ENCODE measurements around the gene INTS7. TPM values are rescaled to one million over a fixed set of nuclear protein-coding genes. Genes with fewer than 3 reads are reported as not detected.
"Not testable (repeated sequence)": the region's sequence is repeated elsewhere in the genome, so short reads cannot be mapped to it uniquely, and the experiment has no call there.

Gene INTS7
- polyA plus RNA-seq, 3 donors: 2.9 to 5.6 (median 4.4) TPM

DNA sequence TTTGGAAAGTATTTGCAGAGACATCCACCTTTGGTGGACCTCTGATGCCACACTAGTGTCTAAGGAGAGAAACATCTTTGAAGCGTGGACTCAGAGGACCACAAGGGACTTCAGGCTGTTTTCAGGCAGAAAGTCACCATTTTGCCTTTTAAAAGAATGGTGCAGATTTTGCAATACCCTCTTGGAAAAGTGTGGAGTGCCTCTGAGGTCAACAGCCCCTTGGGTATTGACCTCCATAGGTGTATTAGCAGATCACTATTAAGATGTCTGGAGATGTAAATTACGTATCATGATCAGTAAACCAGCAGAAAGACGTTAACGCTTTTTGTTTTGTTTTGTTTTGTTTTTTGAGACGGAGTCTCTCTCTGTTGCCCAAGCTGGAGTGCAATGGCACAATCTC is 87.0 kb downstream of the INTS7 start:
- WGBS, 3 donors: 96 to 97% (median 97%) methylated on average over 5 of the region's 5 CpGs
- no peak overlapping the region for H3K27ac ChIP-seq (ENCODE audit: low read depth, low read length)

DNA sequence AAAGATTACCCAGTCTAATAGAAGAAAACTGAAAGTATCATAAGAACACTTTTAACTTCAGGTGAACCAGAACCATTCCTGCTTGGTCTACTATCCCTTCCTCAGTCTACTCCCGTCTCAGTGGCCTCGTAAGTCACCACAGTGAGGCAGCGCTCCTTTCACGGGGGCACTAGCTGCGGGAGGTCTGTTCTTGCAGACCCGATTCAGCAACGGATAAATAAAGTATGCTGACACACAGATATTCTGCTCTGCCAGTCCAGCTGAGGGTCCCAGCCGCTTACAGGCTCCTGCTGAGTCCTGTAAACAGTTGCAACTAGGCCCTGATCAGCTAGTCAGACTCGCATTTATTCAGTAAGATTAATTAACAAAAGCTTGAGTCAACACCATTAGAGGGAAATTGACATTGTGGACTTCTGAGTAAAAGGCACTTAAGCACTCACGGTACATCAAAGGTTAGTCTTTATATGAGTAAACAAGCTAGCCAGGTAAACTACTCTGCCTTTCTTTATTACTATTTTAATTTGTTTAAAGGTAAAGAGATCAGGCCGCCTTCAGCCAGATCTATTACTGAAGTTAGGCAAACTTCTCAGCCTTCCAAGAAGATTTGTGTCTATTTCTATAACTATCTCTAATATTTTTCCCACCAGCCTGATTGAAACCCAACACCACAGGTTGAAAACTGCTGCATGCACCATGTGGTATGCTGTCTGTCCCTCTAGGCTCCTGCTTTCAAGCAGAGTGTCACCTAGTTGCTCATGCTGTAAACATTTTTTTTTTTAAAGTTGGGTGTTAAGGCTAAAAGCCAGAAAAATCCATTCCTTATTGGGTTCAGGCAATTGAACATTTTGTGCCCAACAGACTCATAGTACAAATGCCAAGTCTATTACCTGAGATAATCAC is 87.7 kb downstream of the INTS7 start:
- 65 to 86% (median 82%) methylated on average over 11 of the region's 11 CpGs for WGBS, 3 donors

DNA sequence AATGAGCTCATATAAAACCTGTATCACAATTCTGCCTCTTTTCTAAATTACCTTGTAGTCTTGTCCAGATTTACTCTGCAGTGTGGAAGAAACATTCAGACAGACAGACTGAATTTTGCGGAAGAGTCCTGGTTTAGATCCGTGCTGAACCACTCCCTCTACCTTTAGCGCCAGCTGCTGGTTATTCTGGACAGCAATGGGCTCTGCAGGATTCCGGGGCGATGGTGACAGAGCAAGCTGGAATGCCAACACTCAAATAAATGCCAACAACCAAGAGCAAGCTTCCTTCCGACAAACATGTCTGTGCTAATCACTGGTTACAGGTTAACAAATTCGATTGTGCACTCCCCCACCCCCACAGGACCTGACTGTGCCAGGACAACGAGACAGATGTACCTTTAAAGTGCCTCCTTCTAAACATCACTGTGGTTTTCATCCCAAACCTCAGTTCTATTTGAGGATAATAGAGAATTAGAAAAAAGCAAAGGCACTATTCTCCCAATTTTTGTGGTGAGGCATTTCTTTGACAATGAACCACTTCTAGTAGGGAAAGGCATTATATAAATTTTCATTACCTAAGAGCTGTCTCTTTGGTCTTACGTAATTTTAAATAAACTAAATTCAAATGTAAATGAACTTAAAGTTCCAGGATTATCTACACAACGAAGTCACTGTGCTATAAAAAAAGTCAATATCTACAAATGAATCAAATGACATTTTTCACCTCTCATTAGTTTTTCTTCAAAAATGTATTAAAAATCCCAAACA is 90.4 kb downstream of the INTS7 start:
- H3K27ac ChIP-seq (ENCODE audit: low read depth, low read length): no peak overlapping the region
- WGBS, 3 donors: 31 to 90% (median 76%) methylated on average over 10 of the region's 10 CpGs

More for the DNA sequence above, 87.7 kb downstream of the INTS7 start:
- no peak overlapping the region for H3K27ac ChIP-seq (ENCODE audit: low read depth, low read length)

DNA sequence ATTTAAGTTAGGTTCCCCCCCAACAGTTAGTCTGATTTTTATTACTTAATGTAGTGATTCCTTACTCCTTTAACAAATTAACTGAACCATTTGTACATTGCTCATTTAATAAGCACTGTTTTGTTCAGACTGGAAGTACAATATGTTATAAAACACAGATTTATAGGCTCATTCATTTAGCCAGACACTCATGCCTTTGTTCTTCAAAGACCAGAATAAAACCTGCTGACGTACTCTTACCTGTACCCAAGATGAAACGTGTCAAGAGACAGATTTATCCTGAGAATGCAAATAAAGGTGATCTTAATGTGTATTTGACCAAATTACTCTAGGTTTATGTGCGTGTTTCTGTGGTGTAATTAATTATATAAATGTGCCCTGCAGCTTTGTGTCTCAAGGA is 92.8 kb downstream of the INTS7 start:
- 69 to 97% (median 94%) methylated on average over 3 of the region's 3 CpGs for WGBS, 3 donors
- H3K27ac ChIP-seq (ENCODE audit: low read depth, low read length): no peak overlapping the region

DNA sequence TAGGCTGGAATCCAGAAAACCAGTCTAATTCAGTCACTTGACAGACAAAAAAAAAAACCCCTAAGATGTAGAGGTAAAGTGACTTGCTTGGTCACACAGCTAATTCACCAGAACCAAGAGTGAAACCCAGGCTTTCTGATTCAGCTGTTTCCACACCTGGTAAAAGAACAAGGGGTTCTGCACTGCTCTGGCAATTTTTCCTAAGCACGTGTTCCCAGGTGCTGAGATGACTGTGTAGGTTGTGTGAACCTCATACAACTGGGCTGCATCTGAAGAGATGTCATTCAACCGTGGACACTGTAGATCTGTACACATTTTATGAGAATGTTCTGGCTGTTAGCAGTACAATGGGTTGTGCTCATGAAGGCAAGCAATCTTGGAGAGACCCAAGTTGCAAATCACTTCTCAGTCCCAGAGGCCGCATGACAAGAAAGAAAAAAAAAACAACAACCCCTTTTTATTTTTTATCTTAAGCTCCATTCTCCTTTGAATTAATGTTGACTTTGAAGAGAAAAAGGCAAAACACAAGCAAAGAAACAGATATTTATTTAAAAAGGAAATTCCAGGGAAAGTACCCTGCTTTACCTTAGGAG is 95.4 kb downstream of the INTS7 start:
- no peak overlapping the region for H3K27ac ChIP-seq (ENCODE audit: low read depth, low read length)
- WGBS, 3 donors: 71 to 96% (median 90%) methylated on average over 3 of the region's 3 CpGs

DNA sequence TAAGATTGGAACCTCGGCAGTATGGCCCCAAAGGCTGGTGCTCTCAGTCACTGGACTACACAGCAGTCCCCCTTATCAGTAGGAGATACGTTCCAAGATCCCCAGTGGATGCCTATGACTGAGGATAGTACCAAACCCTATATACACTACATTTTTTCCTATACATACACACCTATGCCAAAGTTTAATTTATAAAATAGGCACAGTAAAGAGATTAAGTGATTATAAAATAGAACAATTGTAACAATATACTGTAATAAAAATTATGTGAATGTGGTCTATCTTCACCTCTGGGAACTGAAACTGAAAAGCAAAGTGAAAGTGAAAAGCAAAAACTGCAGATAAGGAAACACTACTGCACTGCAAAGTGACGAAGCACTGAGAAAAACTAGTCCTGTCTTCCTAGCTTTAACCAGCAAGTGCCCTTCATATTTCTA is 96.8 kb downstream of the INTS7 start:
- H3K27ac ChIP-seq (ENCODE audit: low read depth, low read length): no peak overlapping the region
- WGBS, 3 donors: 12 to 15% (median 15%) methylated on average over 3 of the region's 3 CpGs

DNA sequence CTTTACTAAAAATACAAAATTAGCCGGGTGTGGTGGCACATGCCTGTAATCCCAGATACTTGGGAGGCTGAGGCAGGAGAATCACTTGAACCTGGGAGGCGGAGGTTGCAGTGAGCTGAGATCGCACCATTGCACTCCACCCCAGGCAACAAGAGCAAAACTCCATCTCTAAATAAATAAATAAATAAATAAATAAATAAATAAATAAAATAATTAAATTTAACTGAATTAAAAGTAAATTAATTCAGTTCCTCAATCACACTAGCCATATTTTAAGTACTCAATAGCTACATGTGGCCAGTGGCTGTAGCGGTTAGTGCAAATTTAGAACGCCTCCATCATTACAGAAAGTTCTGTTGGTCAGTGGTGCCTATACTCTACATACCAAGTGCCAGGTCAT is 97.9 kb downstream of the INTS7 start:
- not testable (repeated sequence) for H3K27ac ChIP-seq (ENCODE audit: low read depth, low read length)
- WGBS, 3 donors: 98 to 99% (median 98%) methylated on average over 5 of the region's 5 CpGs

DNA sequence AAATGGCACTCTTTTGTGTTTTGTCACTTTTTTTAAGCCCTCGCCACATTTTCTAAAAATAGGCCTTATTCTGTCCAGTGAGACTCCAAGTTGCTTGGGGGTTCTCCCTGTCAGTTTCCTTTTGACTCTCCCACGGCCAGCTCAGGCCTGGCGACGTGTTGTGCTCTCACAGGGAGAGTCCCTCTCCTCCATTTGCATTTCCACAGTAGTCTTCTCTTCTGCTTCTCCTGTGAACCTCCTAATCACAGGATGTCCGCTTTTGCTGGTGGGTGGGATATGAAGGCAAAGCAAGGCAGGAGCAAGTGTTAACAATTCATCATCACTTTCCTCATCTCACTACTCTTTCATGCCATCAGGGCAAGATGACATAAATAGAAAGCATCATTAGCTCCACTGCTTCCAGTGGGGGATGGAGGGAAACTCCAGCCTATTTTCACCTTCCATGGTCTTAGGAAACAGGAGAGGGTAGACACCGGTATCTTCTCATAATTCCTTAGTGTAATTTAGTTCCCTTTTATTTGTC is 99.8 kb downstream of the INTS7 start:
- no peak overlapping the region for H3K27ac ChIP-seq (ENCODE audit: low read depth, low read length)
- WGBS, 3 donors: 66 to 85% (median 68%) methylated on average over 6 of the region's 6 CpGs

DNA sequence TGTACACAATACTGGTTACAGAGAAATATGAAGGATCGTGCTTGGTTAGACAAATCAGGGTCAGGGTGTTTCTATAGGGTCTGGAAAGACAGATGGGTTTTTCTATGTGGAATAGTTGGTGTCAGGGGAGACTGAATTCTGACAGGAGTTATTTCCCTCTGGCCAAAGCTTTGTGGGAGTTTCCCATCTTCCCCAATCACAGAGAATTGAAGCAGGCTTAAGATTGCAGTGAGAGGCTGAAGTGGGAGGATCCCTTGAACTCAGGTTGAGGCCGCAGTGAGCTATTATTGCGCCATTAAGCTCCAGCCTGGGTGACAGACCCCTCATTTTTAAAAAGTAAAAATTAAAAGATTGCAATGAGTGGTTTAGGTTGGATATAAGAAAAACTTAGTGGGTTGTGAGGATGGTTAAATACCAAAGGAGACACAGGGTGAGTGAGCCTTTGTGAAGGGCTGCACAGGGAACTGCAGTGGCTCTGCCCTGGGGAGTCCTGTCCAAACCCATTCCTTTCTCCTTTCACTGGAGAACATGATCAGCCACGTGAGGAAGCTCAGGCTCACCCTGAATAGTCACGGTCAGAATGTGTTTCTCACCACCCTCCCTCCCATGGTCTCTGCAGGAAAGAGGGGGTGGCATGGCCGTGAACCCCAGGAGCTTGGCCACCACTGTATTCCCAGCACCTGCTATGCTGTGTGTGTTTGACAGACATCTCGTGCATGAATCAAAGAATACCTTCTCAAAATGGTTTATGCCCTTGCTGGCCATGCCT is 101.2 kb downstream of the INTS7 start:
- whole genome bisulfite sequencing, 3 donors: 69 to 75% (median 75%) methylated on average over 7 of the region's 7 CpGs
- no peak overlapping the region for H3K27ac ChIP-seq (ENCODE audit: low read depth, low read length)

DNA sequence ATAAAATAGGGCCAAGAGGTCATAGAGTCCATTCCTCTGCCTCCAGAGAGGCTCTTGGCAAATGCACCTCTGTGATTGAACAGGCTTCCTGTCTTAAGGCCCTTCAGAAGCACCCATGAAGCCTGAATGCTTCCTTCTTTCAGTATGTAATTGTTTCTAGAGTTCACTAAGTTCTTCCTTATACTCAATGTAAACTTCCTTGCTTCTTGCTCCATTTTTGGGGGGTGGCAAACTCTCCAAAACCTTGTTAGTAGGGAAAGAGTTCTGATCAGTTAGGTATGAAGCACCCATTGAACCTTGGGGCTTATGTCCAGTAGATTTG is 102.5 kb downstream of the INTS7 start:
- H3K27ac ChIP-seq (ENCODE audit: low read depth, low read length): no peak overlapping the region

DNA sequence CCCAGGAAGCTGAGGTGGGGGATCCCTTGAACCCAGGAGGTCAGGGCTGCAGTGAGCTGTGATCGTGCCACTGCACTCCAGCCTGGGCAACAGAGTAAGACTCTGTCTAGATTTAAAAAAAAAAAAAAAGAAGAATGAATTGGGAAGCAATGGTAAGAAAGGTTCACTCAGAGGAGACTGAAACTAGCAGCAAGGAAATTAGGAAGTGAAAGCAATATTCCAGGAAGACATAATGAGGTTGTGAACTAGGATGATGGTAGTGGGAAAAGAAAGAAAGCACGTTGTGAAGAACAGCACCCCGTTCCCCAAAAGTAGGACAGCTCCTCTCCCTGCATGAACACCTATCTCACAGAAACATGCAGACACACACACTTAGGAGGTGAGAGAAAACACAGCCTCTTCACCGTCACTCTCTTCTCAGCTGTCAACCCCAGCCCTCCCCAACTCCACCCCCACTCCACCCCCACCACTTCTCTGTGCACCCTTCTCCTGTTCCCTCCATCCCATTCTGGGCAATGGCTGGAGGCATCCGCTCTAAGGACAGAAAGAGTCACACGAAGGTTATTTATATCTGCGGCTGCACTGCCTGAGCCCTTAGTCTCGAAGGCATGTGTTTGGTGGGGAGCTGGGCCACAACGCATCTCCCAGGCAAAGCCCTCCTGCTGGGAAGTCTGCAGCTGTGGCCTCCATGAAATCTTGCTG is 103.0 kb downstream of the INTS7 start:
- no peak overlapping the region for H3K27ac ChIP-seq (ENCODE audit: low read depth, low read length)
- 54 to 84% (median 75%) methylated on average over 9 of the region's 9 CpGs for WGBS, 3 donors

DNA sequence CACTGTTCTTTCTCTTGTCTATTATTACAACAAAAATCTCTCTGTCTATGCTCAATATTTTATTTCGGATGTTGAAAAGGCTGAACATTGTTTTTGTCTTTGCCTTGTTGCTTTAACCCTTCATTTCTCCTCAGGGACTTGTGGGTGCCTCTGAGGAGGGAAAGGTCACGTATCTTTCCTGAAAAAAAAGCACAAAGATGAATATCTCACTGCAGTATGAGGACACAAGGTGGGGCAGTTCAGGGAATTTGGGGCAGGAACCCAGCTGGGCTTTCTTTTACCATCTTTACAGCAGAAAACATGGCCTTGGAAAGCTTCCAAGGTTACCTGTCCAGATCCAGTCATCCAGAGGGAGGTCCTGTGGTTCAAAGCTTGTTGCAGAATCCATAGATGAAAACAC is 105.7 kb downstream of the INTS7 start:
- WGBS, 3 donors: 84 to 94% (median 93%) methylated on average over 2 of the region's 2 CpGs
- H3K27ac ChIP-seq (ENCODE audit: low read depth, low read length): no peak overlapping the region

DNA sequence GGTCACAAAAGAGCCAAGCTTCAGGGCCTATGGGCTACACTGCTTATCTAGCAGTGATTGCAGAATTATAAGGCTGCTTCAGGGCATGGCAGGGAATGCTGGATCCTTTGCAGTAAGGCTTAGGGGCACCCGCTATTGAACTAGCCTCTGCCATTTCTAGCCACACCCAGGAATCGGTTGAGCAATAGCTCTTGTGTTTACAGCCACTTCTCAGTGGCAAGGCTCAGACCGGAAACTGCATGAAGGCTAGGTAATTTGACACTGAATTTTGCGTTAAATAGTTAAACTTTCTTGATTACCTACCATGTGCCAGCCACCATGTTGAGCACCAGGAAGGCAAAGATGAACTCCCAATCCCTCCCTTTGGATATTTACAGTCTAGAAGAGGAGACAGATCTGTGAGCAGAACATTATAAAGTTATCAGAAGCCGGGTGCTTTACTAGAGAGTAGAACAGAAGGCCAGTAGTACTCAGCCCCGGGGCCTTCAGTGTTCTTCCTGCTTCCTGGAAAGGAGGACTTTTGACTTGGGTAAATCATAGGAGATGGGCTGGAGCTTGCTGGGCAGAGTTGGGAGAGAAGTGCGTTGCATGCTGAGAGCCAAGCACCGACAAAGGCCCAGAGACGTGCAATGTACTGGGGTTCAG is 106.2 kb downstream of the INTS7 start:
- 59 to 70% (median 63%) methylated on average over 9 of the region's 9 CpGs for WGBS, 3 donors
- no peak overlapping the region for H3K27ac ChIP-seq (ENCODE audit: low read depth, low read length)

DNA sequence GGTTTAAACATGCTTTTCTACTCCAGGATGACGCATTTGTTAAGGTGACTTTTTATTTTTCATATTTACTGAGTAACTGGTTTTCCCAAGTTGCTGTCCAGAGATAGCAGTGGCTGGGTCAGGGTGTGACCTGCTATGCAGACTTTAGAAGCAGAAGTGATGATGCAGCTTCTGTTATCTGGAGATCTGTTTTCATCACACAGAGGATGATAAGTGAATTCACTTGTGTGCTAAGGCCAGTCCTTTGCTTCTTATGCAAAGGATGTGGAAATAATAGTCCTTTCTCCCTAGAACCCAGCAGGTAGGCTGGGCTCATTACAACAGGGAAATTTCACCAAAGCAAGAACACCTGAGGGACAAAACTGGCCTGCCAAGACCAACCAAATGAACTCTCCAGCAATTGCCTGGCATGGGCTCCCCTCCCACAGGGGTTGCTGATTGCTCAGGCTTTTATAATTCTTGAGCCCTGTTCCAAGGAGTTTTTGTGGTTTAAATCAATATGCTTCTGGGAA is 107.0 kb downstream of the INTS7 start:
- 69 to 94% (median 92%) methylated on average over 1 of the region's 1 CpG for WGBS, 3 donors
- no peak overlapping the region for H3K27ac ChIP-seq (ENCODE audit: low read depth, low read length)

DNA sequence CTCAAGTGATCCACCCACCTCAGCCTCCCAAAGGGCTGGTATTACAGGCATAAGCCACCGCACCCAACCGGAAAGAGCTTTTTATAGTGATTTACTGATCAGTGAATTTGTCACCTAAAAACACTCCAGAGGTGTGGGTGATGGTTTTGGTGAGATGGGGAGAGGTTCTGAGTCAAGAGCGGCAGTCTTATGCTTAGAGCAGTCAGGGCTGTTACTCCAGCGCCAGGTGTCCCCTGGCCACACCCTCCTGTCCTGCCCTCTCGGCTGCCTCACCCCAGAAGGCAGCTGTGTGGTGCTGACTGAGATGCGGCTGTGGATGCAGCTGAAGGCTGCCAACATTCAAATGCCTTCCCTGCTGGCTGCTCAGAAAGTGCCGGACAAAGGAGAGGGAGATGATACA is 110.3 kb downstream of the INTS7 start:
- 61 to 70% (median 64%) methylated on average over 7 of the region's 7 CpGs for WGBS, 3 donors
- no peak overlapping the region for H3K27ac ChIP-seq (ENCODE audit: low read depth, low read length)

DNA sequence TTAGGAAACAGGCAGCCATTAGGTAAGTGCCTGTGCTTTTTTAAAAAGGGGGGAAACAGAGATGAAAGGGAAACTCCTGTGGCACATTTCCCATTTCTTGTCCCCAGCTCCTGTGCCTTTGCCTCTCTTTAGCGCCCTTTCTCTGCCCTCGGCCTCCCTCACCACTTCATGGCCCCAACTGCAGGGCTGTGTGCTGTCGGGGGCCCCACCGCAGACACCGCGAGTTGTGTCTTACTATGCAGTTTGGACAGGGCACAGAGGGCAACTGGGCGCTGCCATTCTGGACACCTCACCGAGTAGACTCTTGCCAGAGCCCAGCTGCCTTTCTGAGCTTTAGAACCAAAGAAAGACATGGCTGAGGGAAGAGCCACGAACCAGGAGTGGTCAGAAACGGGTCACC is 111.1 kb downstream of the INTS7 start:
- 88 to 94% (median 89%) methylated on average over 10 of the region's 10 CpGs for WGBS, 3 donors
- H3K27ac ChIP-seq (ENCODE audit: low read depth, low read length): no peak overlapping the region

DNA sequence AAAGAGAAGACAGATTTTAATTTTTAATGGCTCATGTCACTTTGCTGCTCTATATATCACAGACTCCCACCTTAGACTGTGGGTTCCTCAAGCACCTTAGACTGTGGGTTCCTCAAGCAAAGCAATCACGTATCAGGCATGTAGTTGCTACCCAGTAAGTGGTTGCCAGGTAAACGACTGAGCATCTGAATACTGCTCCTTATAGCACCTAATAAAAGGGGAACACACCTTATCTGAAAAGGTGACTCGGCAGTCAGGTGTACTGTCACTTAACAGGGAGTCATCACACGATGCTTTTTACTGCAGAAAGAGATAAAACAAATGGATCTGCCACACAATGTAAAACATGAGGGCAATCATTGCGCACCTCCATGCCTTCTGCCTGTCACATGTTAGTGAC is 112.3 kb downstream of the INTS7 start:
- 86 to 89% (median 88%) methylated on average over 5 of the region's 5 CpGs for WGBS, 3 donors
- H3K27ac ChIP-seq (ENCODE audit: low read depth, low read length): no peak overlapping the region
